Measurements from ENCODE around the gene JAZF1.
"Not testable (repeated sequence)": the region's sequence is repeated elsewhere in the genome, so short reads cannot be mapped to it uniquely, and the experiment has no call there.

JAZF1 gene

GRCh38 chr7:27888736-27889135 lies 291.9 kb downstream of the JAZF1 start:
- in situ Hi-C loops (cut with MboI; ENCODE audit: low pct_unique_long_range_greater_than_20kb, low sequenced_read_pairs, unreplicated experiment): no loop called here
- no peak for DNase-seq (ENCODE audit: low spot score)
- TF ChIP-seq CTCF (IDR thresholded peaks at IDR 0.05; ENCODE audit: extremely low read depth, insufficient read depth, missing control alignments): no peak

GRCh38 chr7:27886710-27887109 lies 293.9 kb downstream of the JAZF1 start:
- in situ Hi-C loops (cut with MboI; ENCODE audit: low pct_unique_long_range_greater_than_20kb, low sequenced_read_pairs, unreplicated experiment): not testable (repeated sequence)

GRCh38 chr7:27885652-27886051 lies 294.9 kb downstream of the JAZF1 start:
- in situ Hi-C loops (cut with MboI; ENCODE audit: low pct_unique_long_range_greater_than_20kb, low sequenced_read_pairs, unreplicated experiment): no loop called here
- no peak for DNase-seq (ENCODE audit: low spot score)
- no peak for TF ChIP-seq CTCF (IDR thresholded peaks at IDR 0.05; ENCODE audit: extremely low read depth, insufficient read depth, missing control alignments)

More at GRCh38 chr7:27886710-27887109, 293.9 kb downstream of the JAZF1 start:
- DNase-seq (ENCODE audit: low spot score): not testable (repeated sequence)

GRCh38 chr7:27883696-27884095 lies 296.9 kb downstream of the JAZF1 start:
- in situ Hi-C loops (cut with MboI; ENCODE audit: low pct_unique_long_range_greater_than_20kb, low sequenced_read_pairs, unreplicated experiment): no loop called here
- DNase-seq (ENCODE audit: low spot score): no peak
- no peak for TF ChIP-seq CTCF (IDR thresholded peaks at IDR 0.05; ENCODE audit: extremely low read depth, insufficient read depth, missing control alignments)

GRCh38 chr7:27876756-27877155 lies 303.8 kb downstream of the JAZF1 start:
- no peak for TF ChIP-seq CTCF (IDR thresholded peaks at IDR 0.05; ENCODE audit: extremely low read depth, insufficient read depth, missing control alignments)
- DNase-seq (ENCODE audit: low spot score): no peak
- in situ Hi-C loops (cut with MboI; ENCODE audit: low pct_unique_long_range_greater_than_20kb, low sequenced_read_pairs, unreplicated experiment): no loop called here

- TF ChIP-seq CTCF (IDR thresholded peaks at IDR 0.05; ENCODE audit: extremely low read depth, insufficient read depth, missing control alignments): no peak
Measured at GRCh38 chr7:27875832-27876231, 304.8 kb downstream of the JAZF1 start.

GRCh38 chr7:27875061-27875460 lies 305.5 kb downstream of the JAZF1 start:
- no peak for DNase-seq (ENCODE audit: low spot score)
- TF ChIP-seq CTCF (IDR thresholded peaks at IDR 0.05; ENCODE audit: extremely low read depth, insufficient read depth, missing control alignments): no peak
- in situ Hi-C loops (cut with MboI; ENCODE audit: low pct_unique_long_range_greater_than_20kb, low sequenced_read_pairs, unreplicated experiment): no loop called here

More at GRCh38 chr7:27875832-27876231, 304.8 kb downstream of the JAZF1 start:
- DNase-seq (ENCODE audit: low spot score): no peak
- in situ Hi-C loops (cut with MboI; ENCODE audit: low pct_unique_long_range_greater_than_20kb, low sequenced_read_pairs, unreplicated experiment): no loop called here
